Kidney epithelial cell (primary cell): ENCODE data around the gene ALG12. TPM values are rescaled to one million over a fixed set of nuclear protein-coding genes. Genes with fewer than 3 reads are reported as not detected.

Source experiments
- DNase-seq: peaks from one replicate; pipeline ENCODE4 v3.0.0-alpha.2; 2010; ENCODE audit warnings: low read depth
- H3K27me3 ChIP-seq: 2 replicates; pipeline ENCODE4 v1.6.0; 2011; ENCODE audit warnings: low read length; ENCODE audit not compliant: control insufficient read depth, insufficient read depth
- H3K36me3 ChIP-seq: 2 replicates; pipeline ENCODE4 v1.5.1; 2011; ENCODE audit warnings: low read length; ENCODE audit not compliant: control insufficient read depth, insufficient read depth
- H3K4me3 ChIP-seq: 2 replicates; pipeline ENCODE4 v1.5.1; 2011; ENCODE audit warnings: low read depth, mild to moderate bottlenecking, control low read depth, low read length
- CTCF ChIP-seq: IDR thresholded peaks from 2 replicates; pipeline ENCODE4 v1.5.1; 2011; ENCODE audit warnings: mild to moderate bottlenecking, moderate library complexity, low read length, control low read depth, inconsistent platforms; ENCODE audit not compliant: insufficient read depth, poor library complexity, severe bottlenecking
- total RNA-seq: library from RNA; depleted of rRNA; stranded (reverse); fragments of >200 nt; gene quantifications from 2 replicates; pipeline ENCODE4 v1.2.3, GENCODE V29; 2015

ALG12 gene
- total RNA-seq, 1 donor from 2014 or later: 24.3 TPM

- TF ChIP-seq CTCF: no peak
- Histone ChIP-seq H3K27me3 (no peaks in the 10 kb centered on the region), H3K4me3 (no peak overlapping the region), H3K36me3 (peaks cover 1% of the 10 kb centered on the region)
- no peak for DNase-seq
Observed at GRCh38 chr22:49913446-49913845, 4.8 kb downstream of the ALG12 start.

DNA sequence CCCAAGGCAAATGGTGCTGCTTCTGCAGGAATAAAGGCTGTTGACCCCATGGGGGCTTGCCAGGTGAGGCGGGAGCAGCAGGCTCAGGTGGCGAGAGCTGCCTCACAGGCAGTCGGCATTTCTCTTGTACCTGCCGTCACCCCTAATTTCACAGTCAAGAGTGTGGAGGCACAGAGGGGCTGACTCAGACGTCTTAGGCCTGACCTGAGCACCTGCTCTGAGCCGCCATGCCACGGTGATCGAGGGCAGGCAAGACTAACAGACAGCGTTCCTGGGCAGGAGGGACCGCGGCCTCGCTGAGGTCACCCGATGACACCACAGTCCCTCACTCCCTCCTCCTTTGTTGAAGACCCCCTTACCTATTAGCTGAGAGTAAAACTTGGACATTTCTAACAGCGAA is 5.2 kb downstream of the ALG12 start:
- DNase-seq: no peak
- no peaks in the 10 kb centered on the region for H3K27me3 ChIP-seq
- TF ChIP-seq CTCF: no peak
- no peak overlapping the region for H3K4me3 ChIP-seq
- H3K36me3 ChIP-seq: peaks cover 1% of the 10 kb centered on the region

GRCh38 chr22:49911881-49912625 is 6.2 kb downstream of the ALG12 start:
- no peaks in the 10 kb centered on the region for H3K27me3 ChIP-seq
- peaks cover 1% of the 10 kb centered on the region for H3K36me3 ChIP-seq
- H3K4me3 ChIP-seq: no peak overlapping the region
- no peak for DNase-seq
- TF ChIP-seq CTCF: no peak

DNA sequence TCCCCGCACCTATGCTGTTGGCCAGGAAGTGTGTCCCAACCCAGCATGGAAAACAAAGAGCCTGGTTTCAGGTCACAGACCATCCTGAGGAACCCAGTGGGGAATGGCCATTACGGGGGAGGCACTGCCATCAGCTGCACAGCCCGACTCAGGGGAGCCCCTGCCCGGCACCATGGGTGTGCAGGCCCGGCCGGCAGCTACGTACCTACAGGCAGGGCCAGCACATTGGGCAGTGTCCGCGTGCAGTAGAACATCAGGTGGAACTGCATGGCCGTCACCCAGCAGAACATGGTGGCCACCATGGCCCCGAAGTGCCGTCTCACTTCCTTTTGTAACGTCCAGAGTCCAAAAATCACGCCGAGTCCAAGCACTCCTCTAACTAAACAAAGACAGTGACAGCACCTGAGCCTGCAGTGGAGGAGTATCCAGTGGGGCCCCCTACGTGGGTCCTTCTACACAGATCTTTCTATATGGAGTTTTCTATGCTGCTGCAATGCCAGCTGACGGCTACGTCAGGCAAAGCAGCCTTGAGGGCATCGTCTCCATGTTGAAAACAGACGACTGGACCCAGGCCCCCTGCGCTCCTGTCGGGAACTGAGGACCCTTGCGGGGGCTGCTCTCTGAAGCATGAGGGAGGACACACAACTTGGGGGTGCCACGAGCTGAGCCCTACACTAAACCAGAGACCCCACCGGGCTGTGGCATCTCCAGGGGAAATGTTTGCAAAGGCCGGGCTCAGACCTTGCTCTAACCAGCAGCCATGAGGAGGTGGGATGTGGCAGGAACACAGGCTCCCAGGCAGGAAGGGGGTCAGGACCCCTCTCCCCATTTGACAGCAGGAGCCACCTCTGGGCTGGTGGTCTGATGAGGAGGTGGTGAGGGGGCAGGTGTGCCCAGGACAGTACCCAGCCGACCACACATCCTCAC is 7.7 kb downstream of the ALG12 start:
- Histone ChIP-seq H3K27me3 (no peaks in the 10 kb centered on the region), H3K36me3 (peaks cover 1% of the 10 kb centered on the region), H3K4me3 (no peak overlapping the region)
- no peak for TF ChIP-seq CTCF
- DNase-seq: no peak

DNA sequence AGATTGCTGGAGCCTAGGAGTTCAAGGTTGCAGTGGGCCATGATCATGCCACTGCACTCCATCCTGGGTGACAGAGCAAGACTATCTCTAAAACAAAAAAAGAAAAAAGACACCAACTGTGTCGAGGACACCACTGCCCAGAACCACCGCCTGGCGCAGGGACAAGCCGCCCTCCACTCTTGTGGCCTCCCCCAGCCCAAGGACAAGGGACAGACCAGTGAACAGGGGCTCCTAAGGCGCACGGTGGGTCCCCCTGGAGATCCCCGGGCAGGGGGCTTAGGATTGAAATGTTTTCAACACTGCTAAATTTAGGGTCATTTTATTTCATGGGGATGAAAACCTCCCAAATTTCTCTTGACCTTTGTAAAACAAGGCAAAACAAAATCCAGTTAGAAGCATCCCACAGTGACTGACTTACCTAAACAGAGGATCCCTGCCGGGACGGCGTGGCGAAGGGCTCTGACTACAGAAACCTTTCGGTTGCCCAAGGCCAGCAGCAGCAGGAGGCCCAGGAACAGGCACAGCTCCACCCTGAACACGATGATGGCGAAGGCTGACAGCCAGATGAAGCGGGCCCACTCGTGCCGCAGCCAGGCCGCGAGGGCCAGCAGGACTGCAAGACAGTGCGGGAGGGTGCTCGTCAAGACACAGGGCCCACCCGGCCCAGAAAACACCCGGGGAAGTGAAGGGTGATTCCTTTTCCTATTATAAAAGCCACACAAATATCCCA is 8.6 kb downstream of the ALG12 start:
- no peaks in the 10 kb centered on the region for H3K27me3 ChIP-seq
- no peak overlapping the region for H3K4me3 ChIP-seq
- no peak for TF ChIP-seq CTCF
- H3K36me3 ChIP-seq: peaks cover 1% of the 10 kb centered on the region
- DNase-seq: no peak
